Left kidney (tissue), 2 donors: ENCODE measurements around the gene COG5. TPM values are rescaled to one million over a fixed set of nuclear protein-coding genes. Genes with fewer than 3 reads are reported as not detected.
"Not testable (repeated sequence)": the region's sequence is repeated elsewhere in the genome, so short reads cannot be mapped to it uniquely, and the experiment has no call there.

Source experiments
- DNase-seq: peaks from one replicate; pipeline ENCODE4 v3.0.0-alpha.2; 2013
- polyA plus RNA-seq: library from polyadenylated mRNA; unstranded; fragments of 120-200 nt; gene quantifications from one replicate; pipeline ENCODE4 v1.2.1, GENCODE V29; 2013; ENCODE audit not compliant: insufficient read length

Gene COG5
- polyA plus RNA-seq, 1 donor: 37.7 TPM

DNA sequence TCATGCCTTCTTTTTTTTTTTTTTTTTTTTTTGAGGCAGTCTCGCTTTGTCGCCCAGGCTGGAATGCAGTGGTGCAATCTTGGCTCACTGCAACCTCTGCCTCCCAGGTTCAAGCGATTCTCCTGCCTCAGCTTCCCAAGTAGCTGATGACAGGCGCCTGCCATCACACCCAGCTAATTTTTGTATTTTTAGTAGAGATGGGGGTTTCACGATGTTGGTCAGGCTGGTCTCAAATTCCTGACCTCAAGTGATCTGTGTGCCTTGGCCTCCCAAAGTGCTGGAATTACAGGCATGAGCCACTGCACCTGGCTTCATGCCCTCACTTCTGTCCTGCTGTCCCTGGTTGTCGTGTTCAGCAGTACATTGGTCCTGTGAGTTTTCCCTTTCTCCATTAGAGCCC is 342.9 kb downstream of the COG5 start:
- DNase-seq: not testable (repeated sequence)

DNA sequence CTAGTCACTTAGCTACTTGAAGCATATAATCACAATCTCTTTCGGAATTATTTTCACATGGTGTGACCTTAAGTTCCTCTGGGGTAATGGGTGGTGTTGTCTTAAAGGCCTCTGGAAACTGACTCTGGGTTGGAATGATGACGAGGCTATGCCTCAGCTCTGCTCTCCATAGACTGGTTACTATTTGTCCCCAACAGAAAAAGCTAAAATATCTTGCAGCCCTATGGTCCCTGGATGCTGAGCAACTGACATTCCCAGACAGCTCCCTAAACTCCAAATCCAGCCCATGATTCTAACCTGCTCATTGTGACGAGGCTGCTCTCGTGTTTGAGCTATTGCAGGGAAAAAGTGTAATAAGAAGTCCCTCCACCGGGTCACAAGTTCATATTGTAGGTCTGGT is 343.4 kb downstream of the COG5 start:
- no peak for DNase-seq

DNA sequence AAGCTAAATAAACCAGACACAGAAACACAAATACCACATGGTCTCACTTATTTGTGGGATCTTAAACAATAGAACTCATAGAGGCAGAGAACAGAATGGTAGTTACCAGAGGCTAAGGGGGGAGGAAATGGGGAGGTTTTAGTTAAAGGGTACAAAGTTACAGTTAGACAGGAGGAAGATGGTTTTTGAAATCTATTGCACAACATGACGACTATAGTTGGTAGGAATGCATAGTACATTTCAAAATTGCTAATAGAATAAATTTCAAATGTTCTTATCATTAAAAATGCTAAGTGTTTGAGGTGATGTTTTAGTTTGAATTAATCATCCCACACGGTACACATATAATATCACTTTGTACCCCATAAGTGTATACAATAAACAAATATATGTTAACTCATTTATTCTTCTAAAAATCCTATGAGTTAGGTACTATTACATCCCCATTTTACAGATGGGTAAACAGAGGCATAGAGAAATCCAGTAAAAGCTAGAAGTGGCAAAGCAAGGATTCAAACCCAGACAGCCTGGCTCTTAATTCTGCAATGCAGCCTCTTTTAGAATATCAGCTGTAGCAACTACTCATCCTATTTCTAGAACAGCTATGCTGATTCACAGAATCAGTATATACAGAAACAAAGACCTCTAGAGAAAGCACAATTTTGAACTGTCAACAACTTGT is 344.0 kb downstream of the COG5 start:
- DNase-seq: no peak

DNA sequence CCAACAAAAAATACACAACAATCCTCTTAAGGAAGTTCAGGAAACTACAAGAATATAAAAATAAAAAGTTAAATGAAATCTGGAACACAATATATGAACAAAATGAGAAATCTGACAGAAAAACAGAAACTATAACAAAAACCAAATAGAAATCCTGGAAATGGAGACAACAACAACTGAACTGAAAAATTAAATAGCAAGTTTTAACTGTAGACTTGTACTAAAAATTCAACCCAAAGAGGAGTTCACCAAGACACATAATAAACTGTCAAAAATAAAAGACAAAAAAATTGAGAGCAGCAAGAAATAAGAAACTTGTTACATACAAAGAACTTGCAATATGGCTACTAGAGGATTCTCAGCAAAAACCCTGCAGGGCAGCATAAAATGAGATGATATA is 349.8 kb downstream of the COG5 start:
- DNase-seq: no peak

DNA sequence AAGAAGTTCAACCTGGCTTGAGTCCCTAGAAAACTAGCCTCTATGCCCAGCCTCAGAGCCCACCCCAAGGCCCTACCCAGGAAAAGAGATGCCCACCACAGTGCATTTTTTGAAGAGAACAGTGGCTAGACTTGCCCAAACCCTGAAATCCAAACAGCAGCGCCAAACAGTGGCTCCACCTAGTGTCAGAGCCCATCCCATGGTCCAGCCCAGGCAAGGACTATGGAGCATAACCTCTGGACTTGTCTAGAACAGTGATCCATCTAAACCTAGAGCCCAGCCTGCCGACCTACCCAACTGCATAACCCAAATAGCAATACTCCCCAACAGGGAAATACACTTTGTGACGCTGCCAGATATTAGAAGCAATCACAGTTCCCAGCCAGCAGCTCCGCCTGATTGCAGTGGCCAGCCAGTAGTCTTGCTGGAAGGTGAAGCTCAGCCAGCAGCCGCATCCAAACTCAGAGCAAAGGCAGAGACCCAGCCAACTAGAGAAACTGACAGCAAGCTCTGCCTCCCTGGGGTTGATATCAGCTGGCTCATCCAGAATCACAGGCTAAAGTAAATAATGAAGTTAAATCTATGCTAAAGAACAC is 350.4 kb downstream of the COG5 start:
- DNase-seq: no peak

DNA sequence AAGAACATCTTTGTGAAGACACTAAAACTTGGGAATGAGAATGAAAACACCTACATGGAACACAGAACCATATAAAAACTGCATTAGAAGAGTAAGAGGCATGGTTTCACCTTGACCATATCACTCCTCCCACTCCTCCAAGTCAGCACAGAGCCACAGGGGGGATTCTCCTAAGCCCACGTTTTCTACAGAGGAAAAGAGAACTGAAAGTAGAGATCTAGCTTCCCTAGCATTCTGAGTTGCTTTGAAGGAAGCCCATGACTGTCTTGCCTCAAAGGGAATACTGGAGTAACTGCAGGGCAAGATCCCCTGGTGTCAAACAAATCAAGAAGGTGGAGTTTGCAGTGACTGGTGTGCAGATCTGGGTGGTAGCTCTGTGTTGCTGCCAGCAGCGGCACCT is 351.0 kb downstream of the COG5 start:
- DNase-seq: no peak

DNA sequence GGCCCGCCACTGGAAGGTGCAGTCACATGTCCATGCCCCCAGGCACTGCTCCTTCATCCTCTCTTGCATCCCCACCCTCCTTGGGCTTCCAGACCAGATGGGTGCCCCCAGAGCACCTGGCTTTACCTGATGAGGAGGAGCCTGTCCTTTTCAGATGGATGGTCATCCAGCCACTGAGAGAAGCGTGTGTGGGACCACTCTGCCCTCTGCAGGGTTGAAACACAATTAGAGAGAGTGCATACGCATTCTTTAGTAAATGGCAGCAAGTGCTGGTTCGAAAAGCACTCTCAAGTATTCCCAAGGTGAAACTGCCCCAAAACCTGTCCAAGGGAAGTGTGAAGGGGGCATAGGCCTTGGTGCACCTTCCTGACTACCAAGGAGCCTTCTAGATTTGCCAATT is 353.3 kb downstream of the COG5 start:
- no peak for DNase-seq

DNA sequence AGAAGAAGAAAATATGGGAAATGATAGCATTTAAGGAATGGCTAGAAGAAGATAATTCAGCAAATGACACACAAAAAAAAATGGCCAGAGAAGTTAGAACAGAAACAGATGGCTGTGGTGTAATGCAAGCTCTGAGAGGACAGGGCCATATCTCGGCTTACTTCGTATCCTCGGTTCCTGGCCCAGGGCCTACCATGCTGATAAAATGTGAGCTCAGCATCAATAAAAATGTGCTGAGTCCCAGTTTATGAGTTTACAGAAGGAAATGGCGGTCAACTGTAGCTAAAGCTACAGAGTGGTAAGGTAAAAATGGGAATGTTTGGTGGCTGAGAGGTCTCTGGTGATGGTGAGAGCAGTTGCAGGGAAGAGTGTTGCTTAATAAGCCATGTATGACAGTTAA is 354.2 kb downstream of the COG5 start:
- no peak for DNase-seq

DNA sequence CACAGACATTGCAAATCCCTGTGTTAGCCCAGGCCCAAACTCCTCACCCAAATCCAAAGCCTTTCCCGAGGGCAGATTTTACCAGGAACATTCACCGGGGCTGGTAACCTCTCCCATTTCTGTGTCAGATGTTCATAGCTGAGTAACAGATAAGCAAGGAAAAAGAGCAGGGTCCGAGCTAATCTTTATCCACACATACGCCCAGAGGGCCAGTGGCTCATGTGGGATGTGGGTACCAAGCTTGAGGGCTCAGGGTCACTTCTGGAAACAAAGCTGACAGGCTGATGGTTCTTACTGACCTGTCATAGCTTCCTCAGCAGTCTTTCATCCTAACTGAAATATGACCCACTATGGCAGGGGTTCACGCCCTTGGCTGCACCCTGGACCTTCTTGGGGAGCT is 355.2 kb downstream of the COG5 start:
- DNase-seq: no peak

DNA sequence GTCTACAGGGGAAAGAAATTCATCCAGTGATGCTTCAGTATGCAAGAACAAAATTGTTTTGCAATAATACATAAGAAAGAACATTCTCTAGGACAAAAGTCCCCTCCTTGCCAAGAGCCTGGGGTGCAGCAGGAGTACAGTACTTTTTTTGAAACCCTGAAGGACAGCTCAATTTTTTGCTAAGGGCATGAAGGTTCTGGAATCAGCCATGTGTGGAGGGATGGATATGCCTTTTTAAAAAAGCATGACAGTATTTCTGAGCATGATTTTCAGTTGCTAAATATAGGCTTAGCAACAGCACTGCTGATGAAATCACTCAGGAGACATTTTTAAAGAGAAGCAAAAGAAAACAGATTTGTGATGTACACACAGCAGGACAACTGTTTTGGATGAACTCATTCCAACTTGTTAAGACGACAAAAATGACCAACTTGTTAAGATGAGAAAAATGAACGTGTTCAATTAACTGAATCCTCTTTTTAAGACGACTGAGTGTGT is 355.6 kb downstream of the COG5 start:
- no peak for DNase-seq

DNA sequence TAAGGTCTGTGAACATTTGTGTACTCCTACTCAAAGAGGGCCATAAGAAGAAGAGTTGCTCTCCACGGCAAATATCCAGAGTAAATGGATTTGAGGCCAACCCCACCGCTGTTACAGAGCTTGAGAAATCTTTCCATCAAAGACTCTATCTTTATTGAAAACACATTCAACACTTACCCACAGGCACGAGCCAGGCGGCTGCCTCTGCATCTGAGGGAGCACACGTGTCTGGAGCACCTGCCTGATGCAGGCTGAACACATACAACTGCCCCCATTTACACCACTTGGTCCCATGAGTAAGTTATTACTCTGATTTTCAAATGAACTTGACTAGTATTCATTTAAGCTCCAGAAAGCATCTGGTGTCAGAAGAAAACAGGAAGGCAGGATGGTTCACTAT is 356.3 kb downstream of the COG5 start:
- no peak for DNase-seq

DNA sequence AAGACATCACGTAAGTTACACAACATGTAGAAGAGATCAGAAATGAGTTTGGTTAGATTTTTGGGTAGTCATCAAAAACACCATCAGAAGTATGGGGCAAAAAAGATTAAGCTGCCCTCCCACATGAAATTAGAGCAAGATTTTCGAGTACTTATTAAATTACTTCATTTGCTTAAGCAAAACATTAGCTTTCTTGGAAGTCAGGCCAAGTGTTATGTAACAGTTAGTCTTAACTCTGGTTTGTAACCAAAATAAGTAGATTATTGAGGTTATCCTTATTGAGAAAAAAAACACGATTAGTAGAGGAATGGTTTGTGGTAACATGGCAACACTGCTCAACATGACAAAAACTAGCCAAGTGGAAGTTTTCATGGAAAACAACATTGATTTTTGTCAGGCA is 357.0 kb downstream of the COG5 start:
- no peak for DNase-seq

DNA sequence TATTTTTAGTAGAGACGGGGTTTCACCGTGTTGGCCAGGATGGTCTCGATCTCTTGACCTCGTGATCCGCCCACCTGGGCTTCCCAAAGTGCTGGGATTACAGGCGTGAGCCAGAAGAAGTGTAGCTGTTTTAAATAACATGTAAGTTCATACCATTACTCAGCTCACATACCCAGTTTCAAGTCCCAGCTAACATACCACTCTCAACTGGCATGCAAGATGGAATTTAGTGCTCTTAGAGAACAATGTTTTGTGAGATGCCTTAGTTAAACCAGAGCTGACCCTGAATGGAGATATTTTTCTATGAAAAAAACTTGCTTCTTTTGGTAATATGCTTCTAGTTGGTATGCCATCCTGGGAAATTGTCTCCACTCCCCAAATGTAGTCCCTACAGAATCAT is 357.6 kb downstream of the COG5 start:
- no peak for DNase-seq

DNA sequence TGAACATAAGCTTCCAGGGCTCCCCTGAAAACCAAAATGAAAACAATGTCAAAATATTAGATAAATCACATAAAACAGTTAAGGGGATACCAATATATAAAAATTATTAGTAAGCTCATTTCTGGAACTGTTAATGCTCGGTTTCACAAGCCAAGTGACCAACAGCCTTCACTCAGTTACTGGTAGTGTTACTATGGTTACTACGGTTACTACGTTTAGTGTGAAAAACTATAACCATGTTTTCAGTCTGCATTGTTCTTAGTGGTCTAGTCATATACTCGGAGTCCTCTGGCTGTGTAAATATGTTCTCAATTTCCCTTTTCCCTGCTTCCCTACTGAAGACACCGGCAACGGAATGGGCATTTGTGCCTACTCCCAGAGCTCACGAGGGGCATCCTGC is 360.1 kb downstream of the COG5 start:
- DNase-seq: no peak

DNA sequence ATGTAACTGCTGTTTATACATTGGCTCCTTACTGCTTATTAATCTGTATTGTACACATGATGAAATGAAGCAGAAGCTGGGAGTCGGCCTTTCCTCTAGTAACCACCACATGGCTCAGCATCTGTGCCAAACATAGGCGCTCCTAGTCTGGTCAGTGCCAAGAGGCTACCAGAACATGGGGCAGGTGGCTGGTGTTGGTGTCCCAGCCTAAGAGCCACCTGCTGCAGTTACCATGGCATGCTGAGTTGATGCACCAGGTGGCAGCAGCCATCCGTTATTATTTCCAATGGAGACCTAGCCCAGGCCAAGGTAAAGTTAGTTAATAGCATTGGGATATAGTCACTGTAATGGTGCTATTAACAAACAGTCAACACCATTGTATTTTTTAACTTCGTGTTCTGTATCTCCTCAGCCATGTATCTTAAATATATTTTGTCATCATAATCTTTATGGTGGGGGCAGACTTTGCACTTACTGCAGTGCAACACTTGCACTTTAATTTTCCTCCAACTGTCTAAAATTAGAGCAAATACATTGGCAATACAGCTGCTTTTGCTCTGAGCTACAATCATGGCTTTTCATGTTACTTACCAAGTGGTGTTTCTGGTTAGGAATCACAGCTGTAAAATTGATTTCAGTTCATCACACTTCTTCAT is 361.8 kb downstream of the COG5 start:
- peak; percentile 20 for DNase-seq

DNA sequence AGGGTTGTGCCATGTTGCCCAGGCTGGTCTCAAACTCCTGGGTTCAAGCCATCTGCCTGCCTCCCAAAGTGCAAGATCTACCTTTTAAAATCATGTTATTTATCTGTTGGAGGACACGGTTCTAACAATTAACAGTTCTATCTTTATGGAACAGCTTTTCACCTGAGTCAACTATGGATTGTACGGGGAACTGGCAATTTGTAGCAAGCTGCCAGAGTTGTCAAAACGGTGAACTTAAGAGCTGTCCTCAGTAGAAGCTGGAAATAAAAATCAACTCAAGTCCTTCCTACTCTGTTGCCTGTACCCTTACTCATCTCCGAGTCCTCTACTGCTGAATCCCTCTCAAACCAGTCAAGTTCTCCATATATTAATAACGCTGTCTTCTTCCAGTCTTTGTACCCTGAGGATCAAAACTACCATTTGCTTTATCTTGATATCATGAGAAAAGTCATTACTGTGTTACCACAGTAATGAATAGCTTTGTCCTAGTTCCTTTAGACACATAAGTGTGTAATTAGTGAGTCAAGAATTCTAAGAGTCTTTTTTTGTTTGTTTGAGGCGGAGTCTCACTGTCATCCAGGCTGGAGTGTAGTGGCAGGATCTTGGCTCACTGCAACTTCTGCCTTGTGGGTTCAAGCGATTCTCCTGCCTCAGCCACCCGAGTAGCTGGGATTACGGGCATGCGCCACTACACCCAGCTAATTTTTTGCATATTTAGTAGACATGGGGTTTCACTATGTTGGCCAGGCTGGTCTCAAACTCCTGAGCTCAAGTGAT is 366.7 kb downstream of the COG5 start:
- DNase-seq: no peak

DNA sequence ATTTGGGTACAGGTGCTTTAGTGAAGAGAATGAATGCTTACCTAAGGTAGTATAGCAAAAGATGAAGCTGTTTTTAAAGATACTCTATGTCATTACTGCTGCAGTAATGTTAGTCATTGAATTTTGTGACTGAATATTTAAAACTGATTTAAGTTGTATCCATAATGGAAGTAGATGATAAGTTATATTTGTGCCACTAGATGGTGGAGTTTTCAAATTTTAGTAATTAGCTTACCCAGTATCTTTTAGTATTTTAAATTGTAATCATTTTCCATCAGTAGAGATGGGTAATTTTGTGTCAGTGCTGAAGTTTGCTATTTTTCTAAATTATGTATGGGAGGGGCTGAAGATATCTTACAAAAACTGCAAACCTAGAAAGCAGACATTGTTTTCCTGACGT is 369.7 kb downstream of the COG5 start:
- no peak for DNase-seq

DNA sequence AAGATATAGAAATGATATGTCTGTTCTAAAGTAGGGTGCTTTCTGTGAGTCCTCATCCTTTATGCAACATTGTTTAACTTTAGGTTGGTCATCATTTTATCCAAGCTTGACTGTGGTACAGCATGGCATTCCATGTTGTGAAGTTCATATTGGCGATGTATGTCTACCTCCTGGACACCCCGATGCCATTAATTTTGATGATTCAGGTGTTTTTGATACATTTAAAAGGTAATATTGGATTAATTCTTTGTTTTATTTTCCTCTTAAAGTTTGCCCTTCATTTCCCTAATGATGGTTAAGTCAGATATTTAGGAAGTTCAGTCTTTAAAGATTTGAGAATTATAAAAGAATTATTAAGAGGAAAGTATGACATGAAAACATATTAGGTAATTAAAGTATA is 373.6 kb downstream of the COG5 start:
- no peak for DNase-seq

DNA sequence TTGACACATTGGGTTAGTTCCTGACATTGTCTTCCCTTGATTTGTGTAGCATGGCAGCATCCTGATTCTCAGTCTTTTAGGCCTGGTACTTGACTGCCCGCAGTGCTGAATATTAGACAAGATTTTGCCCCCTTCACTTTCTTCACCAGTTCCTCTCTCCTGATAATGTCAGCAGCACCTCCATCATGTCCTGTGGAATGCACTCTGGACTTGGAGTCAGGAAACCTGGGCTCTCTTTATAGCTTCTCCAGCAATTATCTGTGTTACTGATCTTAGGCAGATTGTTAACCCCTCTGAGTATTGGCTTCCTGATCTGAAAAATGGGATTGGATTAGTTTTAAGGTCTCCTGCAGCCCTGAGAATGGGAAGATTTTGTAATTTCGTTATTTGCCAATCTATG is 375.9 kb downstream of the COG5 start:
- no peak for DNase-seq

DNA sequence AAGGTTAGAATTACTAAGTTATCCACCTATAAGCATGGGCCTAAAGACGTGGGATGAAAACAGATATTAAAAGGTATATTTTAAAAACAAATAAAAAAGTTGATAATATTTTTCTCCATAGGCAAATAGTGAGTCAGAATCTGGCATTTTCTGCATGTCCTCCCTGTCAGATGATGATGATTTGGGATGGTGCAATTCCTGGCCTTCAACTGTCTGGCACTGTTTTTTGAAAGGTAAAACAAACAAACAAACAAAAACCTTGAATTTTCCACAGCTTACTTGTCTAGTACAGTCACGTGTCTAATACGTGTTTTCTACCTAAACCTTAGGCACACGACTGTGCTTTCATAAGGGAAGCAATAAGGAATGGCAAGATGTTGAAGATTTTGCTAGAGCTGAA is 377.5 kb downstream of the COG5 start:
- DNase-seq: no peak

DNA sequence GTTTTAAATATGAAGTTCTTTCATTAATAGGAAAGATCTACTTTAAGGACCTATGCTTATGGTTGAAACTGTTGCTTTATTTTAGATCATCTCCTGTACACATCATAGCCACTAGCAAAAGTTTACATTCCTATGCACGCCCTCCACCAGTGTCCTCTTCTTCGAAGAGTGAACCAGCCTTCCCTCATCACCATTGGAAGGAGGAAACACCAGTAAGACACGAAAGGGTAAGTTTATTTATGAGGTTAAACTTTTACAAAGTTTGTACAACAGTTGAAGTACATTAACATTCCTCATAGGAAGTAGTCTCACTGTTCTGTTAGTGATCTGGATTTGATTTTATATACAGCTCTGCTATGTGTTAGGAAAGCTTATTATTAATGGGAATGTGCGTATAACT is 378.0 kb downstream of the COG5 start:
- DNase-seq: no peak

DNA sequence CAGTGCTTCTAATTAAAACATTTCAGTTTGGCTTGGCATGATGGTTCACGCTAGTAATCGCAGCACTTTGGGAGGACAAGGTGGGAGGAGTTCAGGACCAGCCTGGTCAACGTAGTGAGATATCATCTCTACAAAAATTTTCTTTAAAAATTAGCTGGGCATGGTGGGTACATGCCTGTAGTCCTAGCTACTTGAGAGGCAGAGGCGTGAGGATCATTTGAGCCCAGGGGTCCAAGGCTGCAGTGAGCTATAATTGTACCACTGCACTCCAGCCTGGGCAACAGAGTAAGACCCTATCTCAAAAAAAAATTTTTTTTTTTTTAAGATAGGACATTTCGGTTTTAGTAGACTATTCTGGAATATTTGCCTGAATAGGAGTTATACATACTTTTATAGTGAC is 382.5 kb downstream of the COG5 start:
- no peak for DNase-seq

DNA sequence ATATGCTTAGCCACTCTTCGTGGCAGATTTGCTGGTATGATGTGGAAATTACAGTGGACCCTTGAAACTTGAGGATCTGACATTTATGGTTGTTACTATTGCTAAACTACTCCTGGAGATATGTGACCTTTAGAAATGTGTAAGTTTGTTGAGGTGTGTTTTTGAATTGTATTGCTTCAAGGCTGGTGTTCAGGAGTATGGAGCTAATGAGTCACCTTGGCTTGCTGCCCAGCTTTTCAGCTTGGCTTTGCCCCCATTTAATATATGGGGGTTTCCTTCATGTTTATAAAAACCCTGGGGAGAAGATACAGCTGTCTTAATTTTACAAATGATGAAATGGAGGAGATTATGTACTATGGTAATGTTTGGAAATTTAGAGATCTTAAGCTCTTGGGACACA is 383.3 kb downstream of the COG5 start:
- DNase-seq: no peak
